CD4-positive, alpha-beta T cell (primary cell): ENCODE results near the gene PRKCB. TPM values are rescaled to one million over a fixed set of nuclear protein-coding genes. Genes with fewer than 3 reads are reported as not detected.

Experiments used
- ATAC-seq: fragments of 200-7000 bp; cut with Tn5 transposase; one replicate; pipeline ENCODE4 v1.10.0; 2022; ENCODE audit warnings: mild to moderate bottlenecking; ENCODE audit not compliant: poor library complexity
- CTCF ChIA-PET: fragments of 350-600 bp; sonication (Branson Sonifier 250); formaldehyde crosslinking; loops from one replicate; lab custom pipeline; 2021; ENCODE audit warnings: antibody characterized with exemption, inconsistent platforms; lab: Charles Lee
- POLR2A ChIA-PET: fragments of 350-600 bp; sonication (Branson Sonifier 250); formaldehyde crosslinking; loops from one replicate; lab custom pipeline; 2021; ENCODE audit warnings: antibody characterized with exemption, inconsistent platforms; lab: Charles Lee
- DNase-seq, 14 experiments: peaks; one replicate each; pipeline ENCODE4 v3.0.0-alpha.2; 2013 to 2020; ENCODE audit warnings: mixed read lengths in 2 of 14
- H3K27ac ChIP-seq, 2 donors: one replicate each; pipeline versions ENCODE4 v1.5.1 to v1.7.0; 2013; ENCODE audit warnings: low read length in 2 of 2, low read depth in 1 of 2, mild to moderate bottlenecking in 1 of 2
- H3K27me3 ChIP-seq, 2 experiments: 1 replicate in 1 of 2; 2 replicates in 1 of 2; pipeline versions ENCODE4 v1.6.1 to v1.7.0; 2013; ENCODE audit warnings: low read length in 2 of 2, control low read depth in 1 of 2, mild to moderate bottlenecking in 1 of 2, moderate library complexity in 1 of 2; ENCODE audit not compliant: insufficient read depth in 2 of 2, control insufficient read depth in 1 of 2
- H3K36me3 ChIP-seq: one replicate; pipeline ENCODE4 v1.6.1; 2013; ENCODE audit warnings: low read length, control low read depth; ENCODE audit not compliant: insufficient read depth
- H3K4me1 ChIP-seq: one replicate; pipeline ENCODE4 v1.6.1; 2013; ENCODE audit warnings: low read length, control low read depth; ENCODE audit not compliant: insufficient read depth
- H3K4me3 ChIP-seq: one replicate; pipeline ENCODE4 v1.5.1; 2013; ENCODE audit warnings: mild to moderate bottlenecking, low read length, moderate library complexity
- H3K9me3 ChIP-seq, 2 experiments: 1 replicate in 1 of 2; 2 replicates in 1 of 2; pipeline versions ENCODE4 v1.6.1 to v1.7.0; 2013; ENCODE audit warnings: low read length in 2 of 2, mild to moderate bottlenecking in 2 of 2, control low read depth in 1 of 2, moderate library complexity in 1 of 2; ENCODE audit not compliant: control insufficient read depth in 1 of 2, insufficient read depth in 1 of 2
- H3K27ac Mint-ChIP-seq: one replicate; pipeline ENCODE4 v1.8.0; 2020; ENCODE audit warnings: mixed read lengths
- H3K27me3 Mint-ChIP-seq: one replicate; pipeline ENCODE4 v1.8.0; 2021; ENCODE audit warnings: mixed read lengths
- H3K36me3 Mint-ChIP-seq: one replicate; pipeline ENCODE4 v1.8.0; 2021; ENCODE audit warnings: low read depth, mixed read lengths
- H3K4me1 Mint-ChIP-seq: one replicate; pipeline ENCODE4 v1.8.0; 2021; ENCODE audit warnings: low read depth, mixed read lengths
- H3K4me3 Mint-ChIP-seq: one replicate; pipeline ENCODE4 v1.8.0; 2020; ENCODE audit warnings: mild to moderate bottlenecking, mixed read lengths
- H3K9me3 Mint-ChIP-seq: one replicate; pipeline ENCODE4 v1.8.0; 2020; ENCODE audit warnings: mixed read lengths
- CTCF ChIP-seq: fragments of 200-600 bp; IDR thresholded peaks from one replicate; pipeline ENCODE4 v1.8.0; 2022; ENCODE audit warnings: antibody characterized with exemption, mild to moderate bottlenecking
- intact Hi-C, 2 experiments: fragments of 100-400 bp; cut with DNase I in 1 of 2; cut with micrococcal nuclease in 1 of 2; formaldehyde crosslinking; loops; one replicate each; pipeline versions ENCODE4 v1.15.1 to v1.9.0; 2023 to 2025; cut with DNase I, micrococcal nuclease
- total RNA-seq, 174 experiments: library from RNA in 2 of 174; stranded (reverse) in 2 of 174; gene quantifications; one replicate each; pipeline ENCODE4 v1.2.3 and lab custom pipeline; 2021 to 2026

PRKCB gene
- total RNA-seq, 2 experiments from 2014 or later = 64.7 TPM

- intact Hi-C loops = no loop called here
- Histone ChIP-seq H3K36me3 (no peaks in the 10 kb centered on the region), H3K27ac (no peak overlapping the region), H3K4me1 (no peaks in the 10 kb centered on the region), H3K4me3 (no peak overlapping the region), H3K9me3 (no peaks in the 10 kb centered on the region), H3K27me3 (no peaks in the 10 kb centered on the region)
- Mint-ChIP-seq H3K27me3 (no peaks in the 10 kb centered on the region), H3K9me3 (no peaks in the 10 kb centered on the region), H3K4me1 (no peaks in the 10 kb centered on the region), H3K36me3 (no peaks in the 10 kb centered on the region), H3K4me3 (no peak overlapping the region), H3K27ac (no peak overlapping the region)
- POLR2A ChIA-PET = no interaction called here
- DNase-seq (no peak), ATAC-seq (no peak)
- CTCF ChIA-PET = no interaction called here
- TF ChIP-seq CTCF = no peak
Observed at GRCh38 chr16:23795378-23795777, 40.4 kb upstream of the PRKCB start.

- Mint-ChIP-seq H3K36me3 (no peaks in the 10 kb centered on the region), H3K4me3 (no peak overlapping the region), H3K9me3 (no peaks in the 10 kb centered on the region), H3K4me1 (no peaks in the 10 kb centered on the region), H3K27me3 (no peaks in the 10 kb centered on the region), H3K27ac (no peak overlapping the region)
- Histone ChIP-seq H3K27ac (no peak overlapping the region), H3K4me1 (no peaks in the 10 kb centered on the region), H3K36me3 (no peaks in the 10 kb centered on the region), H3K4me3 (no peak overlapping the region), H3K9me3 (no peaks in the 10 kb centered on the region), H3K27me3 (no peaks in the 10 kb centered on the region)
- intact Hi-C loops = no loop called here
- CTCF ChIA-PET = interaction anchor here (2.5 kb wide), 1 partner anchor 239 kb away, joined by 6 read pairs; no protein-coding TSS in a partner anchor
- POLR2A ChIA-PET = no interaction called here
- no peak for DNase-seq
- TF ChIP-seq CTCF = no peak
- no peak for ATAC-seq
Observed at GRCh38 chr16:23796941-23797340, 38.8 kb upstream of the PRKCB start.

GRCh38 chr16:23801378-23801777 is 34.4 kb upstream of the PRKCB start:
- H3K4me1 ChIP-seq = no peaks in the 10 kb centered on the region
- peak; percentile 69 for TF ChIP-seq CTCF
- DNase-seq (peak; percentile 62 to 90 (median 76)), ATAC-seq (peak; percentile 73)
- no peak overlapping the region for H3K27ac Mint-ChIP-seq
- H3K36me3 ChIP-seq = no peaks in the 10 kb centered on the region
- no peaks in the 10 kb centered on the region for H3K27me3 Mint-ChIP-seq
- no peak overlapping the region for H3K27ac ChIP-seq
- no peaks in the 10 kb centered on the region for H3K9me3 ChIP-seq
- H3K27me3 ChIP-seq = no peaks in the 10 kb centered on the region
- no peaks in the 10 kb centered on the region for H3K9me3 Mint-ChIP-seq
- ChIA-PET POLR2A (no interaction called here), CTCF (interaction anchor here (1.0 to 1.7 kb wide), 3 partner anchors 209 to 235 kb away, joined by 4 to 8 read pairs (median 6); no protein-coding TSS in a partner anchor)
- peaks cover 11% of the 10 kb centered on the region for H3K4me1 Mint-ChIP-seq
- no peak overlapping the region for H3K4me3 ChIP-seq
- H3K36me3 Mint-ChIP-seq = no peaks in the 10 kb centered on the region
- no peak overlapping the region for H3K4me3 Mint-ChIP-seq
- intact Hi-C loops = loop anchor here (1.0 to 5.0 kb wide), 4 partner anchors 76 to 703 kb away; no protein-coding TSS in a partner anchor
